ENCODE data around the gene METAP1D. TPM values are rescaled to one million over a fixed set of nuclear protein-coding genes. Genes with fewer than 3 reads are reported as not detected.

METAP1D gene
- total RNA-seq, 1 experiment from 2014 or later = 15.8 TPM

DNA sequence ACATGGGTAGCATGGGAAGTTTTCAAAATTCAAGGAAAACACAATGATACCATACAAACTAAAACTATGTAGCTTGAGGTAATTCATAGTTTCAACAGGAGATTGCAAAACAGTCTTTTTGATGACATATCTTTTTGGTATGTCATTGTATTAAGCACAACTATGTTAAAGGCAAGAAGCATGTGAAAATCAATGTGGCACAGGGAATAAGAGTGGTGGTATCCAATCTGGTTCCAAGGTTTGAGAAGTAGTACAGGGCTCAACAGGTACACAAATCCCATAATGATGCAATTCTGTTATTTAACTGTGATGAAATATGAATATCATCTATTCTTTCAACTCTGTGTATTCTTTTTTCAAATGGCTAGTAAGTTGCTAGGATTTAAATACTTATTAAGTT lies 119.3 kb downstream of the METAP1D start:
- H2AFZ ChIP-seq (ENCODE audit: low read depth, low read length, poor library complexity, severe bottlenecking) = peak overlapping the region; percentile 84
- no peak overlapping the region for H3K4me3 ChIP-seq (replicated peaks in 1 of 2; ENCODE audit: low read depth in 1 of 2, low read length in 2 of 2)
- POLR2A ChIA-PET = interaction anchor here (0.6 kb wide), 1 partner anchor 510 kb away, joined by 3 read pairs; no protein-coding TSS in a partner anchor
- no TSS peak for BruUV-seq (replicated peaks)
- H4K20me1 ChIP-seq (ENCODE audit: insufficient read depth) = no peaks in the 10 kb centered on the region
- no peak overlapping the region for H3K9ac ChIP-seq (ENCODE audit: low read length)
- H3K9me2 ChIP-seq (ENCODE audit: insufficient read depth) = no peaks in the 10 kb centered on the region
- intact Hi-C loops (cut with micrococcal nuclease) = no loop called here
- RAD21 ChIA-PET (ENCODE audit: low non-redundant PET in 1 of 2, low total read pairs in 2 of 2, uncharacterized antibody in 2 of 2, unreplicated experiment in 2 of 2) = no interaction called here
- no peaks in the 10 kb centered on the region for H3K9me3 ChIP-seq (ENCODE audit: control insufficient read depth in 1 of 2, insufficient read depth in 1 of 2, low read depth in 1 of 2, low read length in 2 of 2)
- DNase-seq (ENCODE audit: low read depth, low spot score) (no peak), ATAC-seq (peak; percentile 38; the same call in 1 of the 2 replicates)
- CTCF ChIA-PET = interaction anchor here (2.5 kb wide), 1 partner anchor 8 kb away, joined by 8 read pairs; no protein-coding TSS in a partner anchor
- no peaks in the 10 kb centered on the region for H3K79me2 ChIP-seq (ENCODE audit: insufficient read depth, low read length)
- H3K36me3 ChIP-seq (ENCODE audit: control insufficient read depth in 1 of 2, insufficient read depth in 2 of 2, low read length in 2 of 2) = no peaks in the 10 kb centered on the region
- H3K27ac ChIP-seq (ENCODE audit: low read depth, low read length) = no peak overlapping the region
- no peaks in the 10 kb centered on the region for H3K27me3 ChIP-seq (ENCODE audit: insufficient read depth, low read length)
- peak overlapping the region; percentile 60 for H3K4me2 ChIP-seq (ENCODE audit: low read length)
- peaks cover 12 to 28% of the 10 kb centered on the region in 2 experiments; a peak in 3 of 4 replicates for H3K4me1 ChIP-seq (ENCODE audit: control insufficient read depth in 1 of 2, insufficient read depth in 2 of 2, low read length in 2 of 2)
- TF ChIP-seq SRF (IDR thresholded peaks at IDR 0.05; ENCODE audit: low read depth) (no peak), ZFX (IDR thresholded peaks at IDR 0.05) (no peak), YY1 (IDR thresholded peaks at IDR 0.05; ENCODE audit: extremely low read depth, insufficient replicate concordance, low read depth, low read length) (no peak), ELF1 (IDR thresholded peaks at IDR 0.05; ENCODE audit: borderline replicate concordance, low read depth) (no peak), CEBPB (IDR thresholded peaks at IDR 0.05; ENCODE audit: low read depth) (peak; percentile 98), POLR2AphosphoS5 (IDR thresholded peaks at IDR 0.05; ENCODE audit: low read depth, low read length) (no peak), CBX3 (IDR thresholded peaks at IDR 0.05; ENCODE audit: low read depth) (peak; percentile 47; the same call in 1 of the 2 replicates), EZH2phosphoT487 (IDR thresholded peaks at IDR 0.05; ENCODE audit: borderline replicate concordance) (no peak), FOSL1 (IDR thresholded peaks at IDR 0.05; ENCODE audit: low read depth) (peak; percentile 65), TCF7L2 (IDR thresholded peaks at IDR 0.05; ENCODE audit: borderline replicate concordance, extremely low read depth, insufficient read depth, insufficient read length) (no peak), SP1 (IDR thresholded peaks at IDR 0.05; ENCODE audit: low read depth) (peak; percentile 51), ZNF274 (IDR thresholded peaks at IDR 0.05; ENCODE audit: low read depth, low read length) (no peak), EGR1 (IDR thresholded peaks at IDR 0.05; ENCODE audit: low read depth) (0 out of 2 replicates have a peak, but pooled peaks have one; percentile 17), SIN3A (IDR thresholded peaks at IDR 0.05; ENCODE audit: low read depth) (no peak; the same call in 1 of the 2 replicates), POLR2A (IDR thresholded peaks at IDR 0.05; ENCODE audit: borderline replicate concordance, extremely low read depth, insufficient read depth, insufficient read length) (no peak), EZH2 (IDR thresholded peaks at IDR 0.05) (no peak), RAD21 (IDR thresholded peaks at IDR 0.05; ENCODE audit: low read depth) (no peak), JUND (IDR thresholded peaks at IDR 0.05) (peak; percentile 66)
- TF ChIP-seq, protein P1, sequence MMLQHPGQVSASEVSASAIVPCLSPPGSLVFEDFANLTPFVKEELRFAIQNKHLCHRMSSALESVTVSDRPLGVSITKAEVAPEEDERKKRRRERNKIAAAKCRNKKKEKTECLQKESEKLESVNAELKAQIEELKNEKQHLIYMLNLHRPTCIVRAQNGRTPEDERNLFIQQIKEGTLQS (IDR thresholded peaks at IDR 0.05) = 0 out of 2 replicates have a peak, but pooled peaks have one; percentile 44
- TF ChIP-seq, protein P2, sequence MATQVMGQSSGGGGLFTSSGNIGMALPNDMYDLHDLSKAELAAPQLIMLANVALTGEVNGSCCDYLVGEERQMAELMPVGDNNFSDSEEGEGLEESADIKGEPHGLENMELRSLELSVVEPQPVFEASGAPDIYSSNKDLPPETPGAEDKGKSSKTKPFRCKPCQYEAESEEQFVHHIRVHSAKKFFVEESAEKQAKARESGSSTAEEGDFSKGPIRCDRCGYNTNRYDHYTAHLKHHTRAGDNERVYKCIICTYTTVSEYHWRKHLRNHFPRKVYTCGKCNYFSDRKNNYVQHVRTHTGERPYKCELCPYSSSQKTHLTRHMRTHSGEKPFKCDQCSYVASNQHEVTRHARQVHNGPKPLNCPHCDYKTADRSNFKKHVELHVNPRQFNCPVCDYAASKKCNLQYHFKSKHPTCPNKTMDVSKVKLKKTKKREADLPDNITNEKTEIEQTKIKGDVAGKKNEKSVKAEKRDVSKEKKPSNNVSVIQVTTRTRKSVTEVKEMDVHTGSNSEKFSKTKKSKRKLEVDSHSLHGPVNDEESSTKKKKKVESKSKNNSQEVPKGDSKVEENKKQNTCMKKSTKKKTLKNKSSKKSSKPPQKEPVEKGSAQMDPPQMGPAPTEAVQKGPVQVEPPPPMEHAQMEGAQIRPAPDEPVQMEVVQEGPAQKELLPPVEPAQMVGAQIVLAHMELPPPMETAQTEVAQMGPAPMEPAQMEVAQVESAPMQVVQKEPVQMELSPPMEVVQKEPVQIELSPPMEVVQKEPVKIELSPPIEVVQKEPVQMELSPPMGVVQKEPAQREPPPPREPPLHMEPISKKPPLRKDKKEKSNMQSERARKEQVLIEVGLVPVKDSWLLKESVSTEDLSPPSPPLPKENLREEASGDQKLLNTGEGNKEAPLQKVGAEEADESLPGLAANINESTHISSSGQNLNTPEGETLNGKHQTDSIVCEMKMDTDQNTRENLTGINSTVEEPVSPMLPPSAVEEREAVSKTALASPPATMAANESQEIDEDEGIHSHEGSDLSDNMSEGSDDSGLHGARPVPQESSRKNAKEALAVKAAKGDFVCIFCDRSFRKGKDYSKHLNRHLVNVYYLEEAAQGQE (IDR thresholded peaks at IDR 0.05; ENCODE audit: low read depth) = no peak
- TF ChIP-seq, protein P3, sequence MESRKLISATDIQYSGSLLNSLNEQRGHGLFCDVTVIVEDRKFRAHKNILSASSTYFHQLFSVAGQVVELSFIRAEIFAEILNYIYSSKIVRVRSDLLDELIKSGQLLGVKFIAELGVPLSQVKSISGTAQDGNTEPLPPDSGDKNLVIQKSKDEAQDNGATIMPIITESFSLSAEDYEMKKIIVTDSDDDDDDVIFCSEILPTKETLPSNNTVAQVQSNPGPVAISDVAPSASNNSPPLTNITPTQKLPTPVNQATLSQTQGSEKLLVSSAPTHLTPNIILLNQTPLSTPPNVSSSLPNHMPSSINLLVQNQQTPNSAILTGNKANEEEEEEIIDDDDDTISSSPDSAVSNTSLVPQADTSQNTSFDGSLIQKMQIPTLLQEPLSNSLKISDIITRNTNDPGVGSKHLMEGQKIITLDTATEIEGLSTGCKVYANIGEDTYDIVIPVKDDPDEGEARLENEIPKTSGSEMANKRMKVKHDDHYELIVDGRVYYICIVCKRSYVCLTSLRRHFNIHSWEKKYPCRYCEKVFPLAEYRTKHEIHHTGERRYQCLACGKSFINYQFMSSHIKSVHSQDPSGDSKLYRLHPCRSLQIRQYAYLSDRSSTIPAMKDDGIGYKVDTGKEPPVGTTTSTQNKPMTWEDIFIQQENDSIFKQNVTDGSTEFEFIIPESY (IDR thresholded peaks at IDR 0.05; ENCODE audit: extremely low read depth, insufficient replicate concordance, low read length) = no peak
- TF ChIP-seq, protein P4, sequence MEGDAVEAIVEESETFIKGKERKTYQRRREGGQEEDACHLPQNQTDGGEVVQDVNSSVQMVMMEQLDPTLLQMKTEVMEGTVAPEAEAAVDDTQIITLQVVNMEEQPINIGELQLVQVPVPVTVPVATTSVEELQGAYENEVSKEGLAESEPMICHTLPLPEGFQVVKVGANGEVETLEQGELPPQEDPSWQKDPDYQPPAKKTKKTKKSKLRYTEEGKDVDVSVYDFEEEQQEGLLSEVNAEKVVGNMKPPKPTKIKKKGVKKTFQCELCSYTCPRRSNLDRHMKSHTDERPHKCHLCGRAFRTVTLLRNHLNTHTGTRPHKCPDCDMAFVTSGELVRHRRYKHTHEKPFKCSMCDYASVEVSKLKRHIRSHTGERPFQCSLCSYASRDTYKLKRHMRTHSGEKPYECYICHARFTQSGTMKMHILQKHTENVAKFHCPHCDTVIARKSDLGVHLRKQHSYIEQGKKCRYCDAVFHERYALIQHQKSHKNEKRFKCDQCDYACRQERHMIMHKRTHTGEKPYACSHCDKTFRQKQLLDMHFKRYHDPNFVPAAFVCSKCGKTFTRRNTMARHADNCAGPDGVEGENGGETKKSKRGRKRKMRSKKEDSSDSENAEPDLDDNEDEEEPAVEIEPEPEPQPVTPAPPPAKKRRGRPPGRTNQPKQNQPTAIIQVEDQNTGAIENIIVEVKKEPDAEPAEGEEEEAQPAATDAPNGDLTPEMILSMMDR (IDR thresholded peaks at IDR 0.05 in 2 of 3, conservative IDR thresholded peaks at IDR 0.05 in 1 of 3; ENCODE audit: borderline replicate concordance in 1 of 3, insufficient read depth in 1 of 3, low read depth in 2 of 3, low read length in 2 of 3) = no peak

All from HCT116 (cell line).